ENCODE measurements around the gene PLEKHH2. TPM values are rescaled to one million over a fixed set of nuclear protein-coding genes. Genes with fewer than 3 reads are reported as not detected.

Gene PLEKHH2
- total and polyA plus RNA-seq, 2 of the 13 experiments (the other 11 are each of a cell fraction or from before 2014, with no cell fraction given) = 1.1 to 3.0 TPM

DNA sequence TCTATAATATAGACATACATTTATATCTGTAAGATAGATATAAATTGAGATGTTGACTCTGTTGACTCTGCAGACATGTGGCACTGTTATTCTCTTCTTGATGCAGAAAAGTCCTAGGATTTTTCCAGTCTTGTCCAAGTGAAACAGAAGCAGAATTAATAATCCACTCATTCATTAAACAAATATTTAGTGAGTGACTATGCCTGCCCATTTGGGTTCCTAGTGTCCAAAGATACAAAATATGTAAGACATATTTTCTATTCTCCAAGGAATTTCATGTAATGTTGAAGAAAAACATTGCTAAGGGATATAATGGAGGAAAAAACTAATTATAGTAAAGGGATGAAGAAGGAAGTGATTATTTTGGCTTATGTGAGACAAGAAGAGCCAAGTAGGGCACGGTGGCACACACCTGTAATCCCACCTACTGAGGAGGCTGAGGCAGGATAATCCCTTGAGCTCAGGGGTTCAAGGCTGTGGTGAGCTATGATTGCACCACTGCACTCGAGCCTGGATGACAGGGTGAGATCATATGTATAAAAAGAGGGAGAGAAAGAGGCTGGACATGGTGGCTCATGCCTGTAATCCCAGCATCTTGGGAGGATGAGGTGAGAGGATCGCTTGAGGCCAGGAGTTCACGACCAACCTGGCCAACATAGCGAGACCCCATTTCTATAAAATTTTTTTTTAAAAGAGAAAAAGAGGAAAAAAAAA lies 19.9 kb upstream of the PLEKHH2 start:
- H3K4me2 ChIP-seq (ENCODE audit: low read depth, low read length) = no peak overlapping the region
- in situ Hi-C loops (cut with HindIII; ENCODE audit: extremely low pct_ligation_motif_present, low pct_unique_long_range_greater_than_20kb) (no loop called here), intact Hi-C loops (cut with micrococcal nuclease; ENCODE audit: unreplicated experiment) (no loop called here)
- DNase-seq (ENCODE audit: low spot score) (no peak), ATAC-seq (no peak), FAIRE-seq (no peak)
- H3K4me1 ChIP-seq (ENCODE audit: insufficient read depth, low read length) = peaks cover 19% of the 10 kb centered on the region
- H3K9ac ChIP-seq (ENCODE audit: insufficient read depth, low read depth, low read length) = no peak overlapping the region
- no peak overlapping the region for H3K27ac ChIP-seq (ENCODE audit: extremely low read length, insufficient read depth, low read length)
- TF ChIP-seq ZNF17 (CRISPR knock-in tag; IDR thresholded peaks at IDR 0.05) (no peak), ZNF83 (CRISPR knock-in tag; IDR thresholded peaks at IDR 0.05; ENCODE audit: borderline replicate concordance) (no peak), ZNF333 (CRISPR knock-in tag; IDR thresholded peaks at IDR 0.05; ENCODE audit: borderline replicate concordance) (no peak), RARG (CRISPR knock-in tag; IDR thresholded peaks at IDR 0.05; ENCODE audit: low read depth) (no peak), ARHGAP35 (CRISPR knock-in tag; IDR thresholded peaks at IDR 0.05; ENCODE audit: borderline replicate concordance) (no peak), BCL6 (CRISPR knock-in tag; IDR thresholded peaks at IDR 0.05) (no peak), ZNF367 (CRISPR knock-in tag; IDR thresholded peaks at IDR 0.05; ENCODE audit: borderline replicate concordance) (no peak), ZNF879 (CRISPR knock-in tag; IDR thresholded peaks at IDR 0.05) (no peak), ZFP1 (CRISPR knock-in tag; IDR thresholded peaks at IDR 0.05) (no peak), ZNF891 (CRISPR knock-in tag; IDR thresholded peaks at IDR 0.05) (no peak), CBX5 (CRISPR knock-in tag; IDR thresholded peaks at IDR 0.05; ENCODE audit: borderline replicate concordance) (no peak)
- TF ChIP-seq, protein P1, sequence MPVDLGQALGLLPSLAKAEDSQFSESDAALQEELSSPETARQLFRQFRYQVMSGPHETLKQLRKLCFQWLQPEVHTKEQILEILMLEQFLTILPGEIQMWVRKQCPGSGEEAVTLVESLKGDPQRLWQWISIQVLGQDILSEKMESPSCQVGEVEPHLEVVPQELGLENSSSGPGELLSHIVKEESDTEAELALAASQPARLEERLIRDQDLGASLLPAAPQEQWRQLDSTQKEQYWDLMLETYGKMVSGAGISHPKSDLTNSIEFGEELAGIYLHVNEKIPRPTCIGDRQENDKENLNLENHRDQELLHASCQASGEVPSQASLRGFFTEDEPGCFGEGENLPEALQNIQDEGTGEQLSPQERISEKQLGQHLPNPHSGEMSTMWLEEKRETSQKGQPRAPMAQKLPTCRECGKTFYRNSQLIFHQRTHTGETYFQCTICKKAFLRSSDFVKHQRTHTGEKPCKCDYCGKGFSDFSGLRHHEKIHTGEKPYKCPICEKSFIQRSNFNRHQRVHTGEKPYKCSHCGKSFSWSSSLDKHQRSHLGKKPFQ (CRISPR knock-in tag; IDR thresholded peaks at IDR 0.05; ENCODE audit: insufficient replicate concordance) = no peak
- TF ChIP-seq, protein P2, sequence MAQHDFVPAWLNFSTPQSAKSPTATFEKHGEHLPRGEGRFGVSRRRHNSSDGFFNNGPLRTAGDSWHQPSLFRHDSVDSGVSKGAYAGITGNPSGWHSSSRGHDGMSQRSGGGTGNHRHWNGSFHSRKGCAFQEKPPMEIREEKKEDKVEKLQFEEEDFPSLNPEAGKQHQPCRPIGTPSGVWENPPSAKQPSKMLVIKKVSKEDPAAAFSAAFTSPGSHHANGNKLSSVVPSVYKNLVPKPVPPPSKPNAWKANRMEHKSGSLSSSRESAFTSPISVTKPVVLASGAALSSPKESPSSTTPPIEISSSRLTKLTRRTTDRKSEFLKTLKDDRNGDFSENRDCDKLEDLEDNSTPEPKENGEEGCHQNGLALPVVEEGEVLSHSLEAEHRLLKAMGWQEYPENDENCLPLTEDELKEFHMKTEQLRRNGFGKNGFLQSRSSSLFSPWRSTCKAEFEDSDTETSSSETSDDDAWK (CRISPR knock-in tag; IDR thresholded peaks at IDR 0.05) = no peak
- no peaks in the 10 kb centered on the region for H3K79me2 ChIP-seq (ENCODE audit: insufficient read depth, low read length)
- no TSS peak for BruUV-seq (replicated peaks)
- H2AFZ ChIP-seq (ENCODE audit: low read length) = no peak overlapping the region
- no peaks in the 10 kb centered on the region for H3K36me3 ChIP-seq (replicated peaks in 1 of 2; ENCODE audit: control insufficient read depth in 1 of 2, insufficient read depth in 2 of 2, low read length in 2 of 2)
- H3K27me3 ChIP-seq (ENCODE audit: control insufficient read depth in 1 of 2, insufficient read depth in 2 of 2, low read length in 2 of 2) = no peaks in the 10 kb centered on the region
- no peaks in the 10 kb centered on the region for H4K20me1 ChIP-seq (ENCODE audit: insufficient read depth, low read length)
- H3K4me3 ChIP-seq (replicated peaks in 1 of 3; ENCODE audit: insufficient read depth in 1 of 3, low read depth in 2 of 3, low read length in 3 of 3) = no peak overlapping the region
- POLR2A ChIA-PET = interaction anchor here (2.6 kb wide), 1 partner anchor 21 kb away, joined by 9 read pairs; the partner anchor contains the start of gene THADA
- CTCF ChIA-PET (ENCODE audit: low intra/inter-chr PET ratio, low total read pairs) = no interaction called here
- WGBS (ENCODE audit: low lambda C conversion rate) = 29% methylated on average over 5 of the region's 5 CpGs
- no peaks in the 10 kb centered on the region for H3K9me3 ChIP-seq (ENCODE audit: low read length)
